Spleen (tissue), 7 donors: ENCODE data around the gene DISC1.

ENCODE experiments used
- POLR2A ChIP-seq, 3 donors: fragments of 450-650 bp; IDR thresholded peaks; one replicate each; pipeline ENCODE4 v1.5.1; 2017; ENCODE audit warnings: antibody characterized with exemption in 3 of 3, mild to moderate bottlenecking in 1 of 3
- TF ChIP-seq, protein P1 (sequence below), 11 experiments: fragments of 200-600 bp in 7 of 11; fragments of 450-650 bp in 4 of 11; sonication (generic) in 4 of 11; IDR thresholded peaks in 8 of 11; conservative IDR thresholded peaks in 3 of 11; 1 replicate in 7 of 11; 2 replicates in 4 of 11; pipeline versions ENCODE4 v1.4.0 to v1.8.0; 2016 to 2021; ENCODE audit warnings: antibody characterized with exemption in 11 of 11, inconsistent platforms in 4 of 11, mild to moderate bottlenecking in 1 of 11
- donor health status: DM: no; HTN: no; CAD: no; lungs with moderate emphysema.
- donor health status: DM: no; HTN: no; CAD: no.
- donor health status: DM: no; HTN: no; CAD: no.

DNA sequence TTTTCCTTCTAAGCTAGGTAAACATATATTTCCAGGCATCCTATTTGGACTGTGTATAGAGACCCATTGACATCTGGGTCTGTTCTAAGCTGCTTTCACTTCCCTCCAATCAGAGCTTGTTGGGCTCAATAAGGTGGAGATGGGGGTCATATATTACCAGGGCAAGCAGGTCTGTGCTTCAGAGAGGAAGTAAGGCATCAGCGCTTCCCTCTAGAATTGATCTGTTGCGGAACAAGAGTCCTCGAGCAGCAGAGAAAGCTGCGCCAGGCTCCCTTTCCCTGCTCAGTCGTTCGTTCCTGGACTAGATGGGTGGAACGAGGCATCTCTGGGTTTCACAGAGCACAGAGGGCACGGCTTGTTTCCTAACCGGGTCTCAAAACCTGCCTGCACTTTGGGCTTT lies 63.5 kb downstream of the DISC1 start:
- TF ChIP-seq, protein P1, sequence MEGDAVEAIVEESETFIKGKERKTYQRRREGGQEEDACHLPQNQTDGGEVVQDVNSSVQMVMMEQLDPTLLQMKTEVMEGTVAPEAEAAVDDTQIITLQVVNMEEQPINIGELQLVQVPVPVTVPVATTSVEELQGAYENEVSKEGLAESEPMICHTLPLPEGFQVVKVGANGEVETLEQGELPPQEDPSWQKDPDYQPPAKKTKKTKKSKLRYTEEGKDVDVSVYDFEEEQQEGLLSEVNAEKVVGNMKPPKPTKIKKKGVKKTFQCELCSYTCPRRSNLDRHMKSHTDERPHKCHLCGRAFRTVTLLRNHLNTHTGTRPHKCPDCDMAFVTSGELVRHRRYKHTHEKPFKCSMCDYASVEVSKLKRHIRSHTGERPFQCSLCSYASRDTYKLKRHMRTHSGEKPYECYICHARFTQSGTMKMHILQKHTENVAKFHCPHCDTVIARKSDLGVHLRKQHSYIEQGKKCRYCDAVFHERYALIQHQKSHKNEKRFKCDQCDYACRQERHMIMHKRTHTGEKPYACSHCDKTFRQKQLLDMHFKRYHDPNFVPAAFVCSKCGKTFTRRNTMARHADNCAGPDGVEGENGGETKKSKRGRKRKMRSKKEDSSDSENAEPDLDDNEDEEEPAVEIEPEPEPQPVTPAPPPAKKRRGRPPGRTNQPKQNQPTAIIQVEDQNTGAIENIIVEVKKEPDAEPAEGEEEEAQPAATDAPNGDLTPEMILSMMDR (IDR thresholded peaks at IDR 0.05 in 8 of 11, conservative IDR thresholded peaks at IDR 0.05 in 3 of 11): no peak
- no peak for TF ChIP-seq POLR2A (IDR thresholded peaks at IDR 0.05)
